GM18526 (cell line): ENCODE measurements around the gene H2AZ2.
A peak's percentile ranks its signal among the peaks of the same experiment; 100 is the strongest.

Experiments
- POLR2A ChIP-seq: IDR thresholded peaks from 3 replicates; pipeline ENCODE4 v1.6.1; 2011; ENCODE audit not compliant: insufficient read length; ENCODE audit errors: extremely low read depth

Gene H2AZ2

GRCh38 chr7:44847920-44848634 is at the start of gene H2AZ2:
H2AZ2 (minus strand) TSS chr7:44848087; CDS start chr7:44847971, 116 bp downstream.
- TF ChIP-seq POLR2A = peak; percentile 66

- no peak for TF ChIP-seq POLR2A
Measured at GRCh38 chr7:44897309-44897708, 49.4 kb upstream of the H2AZ2 start.

- no peak for TF ChIP-seq POLR2A
Measured at GRCh38 chr7:44894888-44895580, 47.1 kb upstream of the H2AZ2 start.

- TF ChIP-seq POLR2A = no peak
Measured at GRCh38 chr7:44893710-44894234, 45.9 kb upstream of the H2AZ2 start.

- TF ChIP-seq POLR2A = no peak
Measured at GRCh38 chr7:44891791-44892190, 43.9 kb upstream of the H2AZ2 start.

GRCh38 chr7:44891372-44891771 is 43.5 kb upstream of the H2AZ2 start:
- TF ChIP-seq POLR2A = no peak

- TF ChIP-seq POLR2A = no peak
Measured at GRCh38 chr7:44889086-44889781, 41.3 kb upstream of the H2AZ2 start.

GRCh38 chr7:44887293-44887692 is 39.4 kb upstream of the H2AZ2 start:
- TF ChIP-seq POLR2A = no peak

- TF ChIP-seq POLR2A = peak; percentile 94
Measured at GRCh38 chr7:44885394-44886317, 37.8 kb upstream of the H2AZ2 start, which contains the start of gene PURB. PURB (minus strand) TSS chr7:44885530; CDS start chr7:44885348, 182 bp downstream.

- no peak for TF ChIP-seq POLR2A
Measured at GRCh38 chr7:44884621-44885393, 36.9 kb upstream of the H2AZ2 start.

GRCh38 chr7:44883961-44884620 is 36.2 kb upstream of the H2AZ2 start:
- TF ChIP-seq POLR2A = no peak

- no peak for TF ChIP-seq POLR2A
Measured at GRCh38 chr7:44882899-44883298, 35.0 kb upstream of the H2AZ2 start.

GRCh38 chr7:44881610-44882009 is 33.7 kb upstream of the H2AZ2 start:
- no peak for TF ChIP-seq POLR2A
